OCI-LY3 (cell line): Measurements from ENCODE around the gene SIT1.

ENCODE experiments used
- EZH2phosphoT487 ChIP-seq: fragments of 200-600 bp; shearing (Covaris generic); IDR thresholded peaks from 2 replicates; pipeline ENCODE4 v1.6.1; 2018; ENCODE audit warnings: antibody characterized with exemption, mixed run types, low read depth
- TF ChIP-seq, protein P1 (sequence below): fragments of 200-600, 300-600 bp; sonication (generic); IDR thresholded peaks from 2 replicates; pipeline ENCODE4 v1.5.1; 2014; ENCODE audit warnings: antibody characterized with exemption, low read length, low read depth

DNA sequence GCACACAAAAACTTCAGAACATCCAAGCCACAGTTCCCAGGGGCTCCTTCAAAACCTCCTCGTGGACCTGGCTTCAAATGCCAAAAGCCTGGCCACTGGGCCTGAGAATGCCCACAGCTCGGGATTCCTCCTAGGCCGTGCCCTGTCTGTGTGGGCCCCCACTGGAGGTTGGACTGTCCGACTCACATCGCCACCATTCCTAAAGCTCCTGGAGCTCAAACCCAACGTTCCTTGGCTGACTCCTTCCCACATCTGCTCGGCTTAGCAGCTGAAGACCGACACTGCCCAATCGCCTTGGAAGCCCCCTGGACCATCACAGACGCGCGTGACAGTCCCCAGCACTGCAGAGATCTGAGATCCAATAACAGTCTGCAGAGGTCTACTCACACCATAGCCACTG lies 7.7 kb downstream of the SIT1 start:
- TF ChIP-seq, protein P1, sequence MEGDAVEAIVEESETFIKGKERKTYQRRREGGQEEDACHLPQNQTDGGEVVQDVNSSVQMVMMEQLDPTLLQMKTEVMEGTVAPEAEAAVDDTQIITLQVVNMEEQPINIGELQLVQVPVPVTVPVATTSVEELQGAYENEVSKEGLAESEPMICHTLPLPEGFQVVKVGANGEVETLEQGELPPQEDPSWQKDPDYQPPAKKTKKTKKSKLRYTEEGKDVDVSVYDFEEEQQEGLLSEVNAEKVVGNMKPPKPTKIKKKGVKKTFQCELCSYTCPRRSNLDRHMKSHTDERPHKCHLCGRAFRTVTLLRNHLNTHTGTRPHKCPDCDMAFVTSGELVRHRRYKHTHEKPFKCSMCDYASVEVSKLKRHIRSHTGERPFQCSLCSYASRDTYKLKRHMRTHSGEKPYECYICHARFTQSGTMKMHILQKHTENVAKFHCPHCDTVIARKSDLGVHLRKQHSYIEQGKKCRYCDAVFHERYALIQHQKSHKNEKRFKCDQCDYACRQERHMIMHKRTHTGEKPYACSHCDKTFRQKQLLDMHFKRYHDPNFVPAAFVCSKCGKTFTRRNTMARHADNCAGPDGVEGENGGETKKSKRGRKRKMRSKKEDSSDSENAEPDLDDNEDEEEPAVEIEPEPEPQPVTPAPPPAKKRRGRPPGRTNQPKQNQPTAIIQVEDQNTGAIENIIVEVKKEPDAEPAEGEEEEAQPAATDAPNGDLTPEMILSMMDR, result no peak
- TF ChIP-seq EZH2phosphoT487, result no peak
